Parathyroid adenoma (tissue), 2 donors: ENCODE measurements around the gene NTRK3.
"Not testable (repeated sequence)": the region's sequence is repeated elsewhere in the genome, so short reads cannot be mapped to it uniquely, and the experiment has no call there.

Experiments
- H2AFZ ChIP-seq: fragments of 300-600 bp; sonication (generic); one replicate; pipeline ENCODE4 v1.7.0; 2017; ENCODE audit warnings: antibody characterized with exemption, mild to moderate bottlenecking
- H3K27ac ChIP-seq: fragments of 300-600 bp; sonication (generic); one replicate; pipeline ENCODE4 v1.7.0; 2017
- H3K27me3 ChIP-seq: fragments of 300-600 bp; sonication (generic); one replicate; pipeline ENCODE4 v1.7.0; 2017; ENCODE audit warnings: low read length; ENCODE audit not compliant: control insufficient read depth, insufficient read depth
- H3K36me3 ChIP-seq: fragments of 300-600 bp; sonication (generic); one replicate; pipeline ENCODE4 v1.7.0; 2017; ENCODE audit warnings: low read length; ENCODE audit not compliant: control insufficient read depth, insufficient read depth
- H3K4me1 ChIP-seq: fragments of 300-600 bp; sonication (generic); one replicate; pipeline ENCODE4 v1.7.0; 2017; ENCODE audit warnings: control low read depth
- H3K4me2 ChIP-seq: fragments of 300-600 bp; sonication (generic); one replicate; pipeline ENCODE4 v1.7.0; 2017; ENCODE audit warnings: low read length
- H3K4me3 ChIP-seq: fragments of 300-600 bp; sonication (generic); one replicate; pipeline ENCODE4 v1.7.0; 2017; ENCODE audit warnings: low read depth, low read length
- H3K79me2 ChIP-seq: fragments of 300-600 bp; sonication (generic); one replicate; pipeline ENCODE4 v1.7.0; 2017; ENCODE audit warnings: control low read depth
- H3K9ac ChIP-seq: fragments of 300-600 bp; sonication (generic); one replicate; pipeline ENCODE4 v1.7.0; 2017; ENCODE audit warnings: mild to moderate bottlenecking
- H3K9me3 ChIP-seq: fragments of 300-600 bp; sonication (generic); one replicate; pipeline ENCODE4 v1.7.0; 2017; ENCODE audit warnings: low read length; ENCODE audit not compliant: control insufficient read depth
- CTCF ChIP-seq: fragments of 300-600 bp; sonication (generic); IDR thresholded peaks from one replicate; pipeline ENCODE4 v1.7.0; 2017; ENCODE audit warnings: antibody characterized with exemption, mild to moderate bottlenecking
- donor health status: primary hyperparathyroidism.

The NTRK3 gene

GRCh38 chr15:88042047-88042446 is 214.5 kb downstream of the NTRK3 start:
- no peak overlapping the region for H3K4me2 ChIP-seq

GRCh38 chr15:88040516-88040915 is 216.0 kb downstream of the NTRK3 start:
- Histone ChIP-seq H3K36me3 (no peaks in the 10 kb centered on the region), H3K9ac (no peak overlapping the region), H2AFZ (no peak overlapping the region), H3K27ac (no peak overlapping the region), H3K27me3 (no peaks in the 10 kb centered on the region), H3K4me2 (no peak overlapping the region), H3K9me3 (no peaks in the 10 kb centered on the region), H3K4me1 (no peaks in the 10 kb centered on the region), H3K4me3 (no peak overlapping the region), H3K79me2 (no peaks in the 10 kb centered on the region)
- TF ChIP-seq CTCF, result no peak

More at GRCh38 chr15:88042047-88042446, 214.5 kb downstream of the NTRK3 start:
- Histone ChIP-seq H3K9ac (no peak overlapping the region), H3K27me3 (no peaks in the 10 kb centered on the region), H3K27ac (no peak overlapping the region), H3K9me3 (no peaks in the 10 kb centered on the region), H2AFZ (no peak overlapping the region), H3K36me3 (no peaks in the 10 kb centered on the region), H3K4me3 (no peak overlapping the region), H3K79me2 (no peaks in the 10 kb centered on the region), H3K4me1 (no peaks in the 10 kb centered on the region)
- TF ChIP-seq CTCF, result no peak

GRCh38 chr15:88038261-88038660 is 218.3 kb downstream of the NTRK3 start:
- Histone ChIP-seq H3K27me3 (no peaks in the 10 kb centered on the region), H2AFZ (no peak overlapping the region), H3K4me3 (no peak overlapping the region), H3K9ac (no peak overlapping the region), H3K36me3 (no peaks in the 10 kb centered on the region), H3K27ac (no peak overlapping the region), H3K79me2 (no peaks in the 10 kb centered on the region), H3K4me2 (no peak overlapping the region), H3K9me3 (no peaks in the 10 kb centered on the region), H3K4me1 (no peaks in the 10 kb centered on the region)
- no peak for TF ChIP-seq CTCF

- H3K4me2 ChIP-seq, result no peak overlapping the region
- TF ChIP-seq CTCF, result no peak
- H3K36me3 ChIP-seq, result no peaks in the 10 kb centered on the region
- no peak overlapping the region for H3K4me3 ChIP-seq
- no peak overlapping the region for H3K27ac ChIP-seq
- H3K9me3 ChIP-seq, result no peaks in the 10 kb centered on the region
- H2AFZ ChIP-seq, result no peak overlapping the region
- H3K27me3 ChIP-seq, result no peaks in the 10 kb centered on the region
- no peak overlapping the region for H3K9ac ChIP-seq
- H3K79me2 ChIP-seq, result no peaks in the 10 kb centered on the region
- H3K4me1 ChIP-seq, result no peaks in the 10 kb centered on the region
Measured at GRCh38 chr15:88036154-88036839, 220.2 kb downstream of the NTRK3 start.

- H3K27ac ChIP-seq, result no peak overlapping the region
- TF ChIP-seq CTCF, result no peak
- no peak overlapping the region for H3K9ac ChIP-seq
Measured at GRCh38 chr15:88035381-88035780, 221.2 kb downstream of the NTRK3 start.

GRCh38 chr15:88033421-88033820 is 223.1 kb downstream of the NTRK3 start:
- not testable (repeated sequence) for H3K27me3 ChIP-seq, H3K4me3 ChIP-seq, H3K79me2 ChIP-seq, H3K9me3 ChIP-seq, H3K27ac ChIP-seq, H3K9ac ChIP-seq, H2AFZ ChIP-seq, H3K4me2 ChIP-seq, H3K4me1 ChIP-seq, H3K36me3 ChIP-seq

More at GRCh38 chr15:88035381-88035780, 221.2 kb downstream of the NTRK3 start:
- Histone ChIP-seq H3K36me3 (no peaks in the 10 kb centered on the region), H3K9me3 (no peaks in the 10 kb centered on the region), H2AFZ (no peak overlapping the region), H3K4me3 (no peak overlapping the region), H3K4me2 (no peak overlapping the region), H3K4me1 (no peaks in the 10 kb centered on the region), H3K27me3 (no peaks in the 10 kb centered on the region), H3K79me2 (no peaks in the 10 kb centered on the region)
